NCI-H1417 (cell line): Measurements from ENCODE around the gene GRIA2.
"Not testable (repeated sequence)": the region's sequence is repeated elsewhere in the genome, so short reads cannot be mapped to it uniquely, and the experiment has no call there.

Source experiments
- DNase-seq, 3 experiments: peaks; one replicate each; lab custom pipeline; 2025; lab: John Stamatoyannopoulos, UW

The GRIA2 gene

GRCh38 chr4:157220371-157220881, at the start of gene GRIA2:
GRIA2 (plus strand) TSS chr4:157220728; CDS start chr4:157221043, 315 bp downstream.
- peak; percentile 56 to 88 (median 83) for DNase-seq

GRCh38 chr4:157172011-157172410, 48.5 kb upstream of the GRIA2 start:
- DNase-seq: peak in 1 of 3 experiments; percentile 19

- not testable (repeated sequence) for DNase-seq
Observed at GRCh38 chr4:157180268-157180667, 40.3 kb upstream of the GRIA2 start.

GRCh38 chr4:157184300-157184699, 36.2 kb upstream of the GRIA2 start:
- DNase-seq: no peak

- DNase-seq: no peak
Observed at GRCh38 chr4:157185363-157185762, 35.2 kb upstream of the GRIA2 start.

- DNase-seq: no peak
Observed at GRCh38 chr4:157195374-157195773, 25.2 kb upstream of the GRIA2 start.

- DNase-seq: no peak
Observed at GRCh38 chr4:157196046-157196445, 24.5 kb upstream of the GRIA2 start.

GRCh38 chr4:157204634-157205244, 15.8 kb upstream of the GRIA2 start:
- DNase-seq: peak in 1 of 3 experiments; percentile 1

- peak in 2 of 3 experiments; percentile 28 to 64 for DNase-seq
Observed at GRCh38 chr4:157217708-157218107, 2.8 kb upstream of the GRIA2 start.

GRCh38 chr4:157219711-157220370, 687 bp upstream of the GRIA2 start:
- DNase-seq: peak in 1 of 3 experiments; percentile 53

GRCh38 chr4:157221426-157221894, 932 bp downstream of the GRIA2 start:
- peak in 1 of 3 experiments; percentile 47 for DNase-seq

- peak; percentile 49 to 89 (median 89) for DNase-seq
Observed at GRCh38 chr4:157221895-157222770, 1.6 kb downstream of the GRIA2 start.

- no peak for DNase-seq
Observed at GRCh38 chr4:157222771-157223160, 2.2 kb downstream of the GRIA2 start.

- DNase-seq: peak in 2 of 3 experiments; percentile 1 to 55
Observed at GRCh38 chr4:157223456-157223855, 2.9 kb downstream of the GRIA2 start.

- DNase-seq: peak in 1 of 3 experiments; percentile 54
Observed at GRCh38 chr4:157225096-157225495, 4.6 kb downstream of the GRIA2 start.

GRCh38 chr4:157226035-157226434, 5.5 kb downstream of the GRIA2 start:
- peak in 1 of 3 experiments; percentile 19 for DNase-seq

- peak in 1 of 3 experiments; percentile 17 for DNase-seq
Observed at GRCh38 chr4:157226601-157227000, 6.1 kb downstream of the GRIA2 start.

- no peak for DNase-seq
Observed at GRCh38 chr4:157231525-157231924, 11.0 kb downstream of the GRIA2 start.

GRCh38 chr4:157242871-157243270, 22.3 kb downstream of the GRIA2 start:
- peak in 1 of 3 experiments; percentile 51 for DNase-seq

- no peak for DNase-seq
Observed at GRCh38 chr4:157244348-157244747, 23.8 kb downstream of the GRIA2 start.

GRCh38 chr4:157245351-157245750, 24.8 kb downstream of the GRIA2 start:
- DNase-seq: no peak

GRCh38 chr4:157246964-157247363, 26.4 kb downstream of the GRIA2 start:
- no peak for DNase-seq
